Measurements from ENCODE around the gene TRABD2B.

The TRABD2B gene

DNA sequence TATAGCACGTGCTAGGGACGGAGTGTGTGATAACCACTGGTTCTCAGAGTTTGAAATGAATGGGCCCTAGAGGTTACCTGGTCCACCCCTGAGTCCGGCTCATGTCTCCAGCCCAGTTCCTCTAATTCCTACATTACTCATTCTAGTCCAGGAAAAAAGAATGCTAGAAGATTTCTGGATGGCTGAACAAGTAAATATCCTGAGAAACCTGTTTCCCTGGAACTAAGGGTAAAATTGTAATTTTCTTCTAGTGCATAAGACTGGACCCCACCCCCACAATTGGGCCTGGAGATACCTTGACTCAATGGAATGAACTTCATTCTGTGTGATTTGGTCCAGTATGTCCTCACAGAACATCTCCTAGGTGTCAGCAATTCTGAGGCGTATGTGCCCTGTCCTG is 208.4 kb downstream of the TRABD2B start:
- no peak for DNase-seq

DNA sequence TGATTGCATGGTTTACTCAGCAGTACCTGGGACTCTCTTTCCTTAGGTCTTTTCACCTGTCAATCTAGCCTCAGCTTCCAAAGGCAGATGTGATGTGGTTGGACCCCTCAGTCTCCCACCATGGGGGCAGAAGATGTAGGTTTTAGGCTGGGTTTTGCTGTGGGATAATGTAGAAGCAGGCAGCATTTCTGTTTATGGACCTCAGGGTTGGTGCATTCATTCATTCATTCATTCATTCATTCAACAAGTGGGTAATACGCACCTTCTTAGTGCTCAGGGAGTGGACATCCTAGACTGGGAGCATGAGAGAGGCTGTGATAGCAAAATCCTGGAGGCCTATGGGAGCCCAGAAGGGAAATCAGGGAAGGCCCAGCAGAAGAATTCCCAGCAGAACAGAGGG is 209.6 kb downstream of the TRABD2B start:
- no peak for DNase-seq

DNA sequence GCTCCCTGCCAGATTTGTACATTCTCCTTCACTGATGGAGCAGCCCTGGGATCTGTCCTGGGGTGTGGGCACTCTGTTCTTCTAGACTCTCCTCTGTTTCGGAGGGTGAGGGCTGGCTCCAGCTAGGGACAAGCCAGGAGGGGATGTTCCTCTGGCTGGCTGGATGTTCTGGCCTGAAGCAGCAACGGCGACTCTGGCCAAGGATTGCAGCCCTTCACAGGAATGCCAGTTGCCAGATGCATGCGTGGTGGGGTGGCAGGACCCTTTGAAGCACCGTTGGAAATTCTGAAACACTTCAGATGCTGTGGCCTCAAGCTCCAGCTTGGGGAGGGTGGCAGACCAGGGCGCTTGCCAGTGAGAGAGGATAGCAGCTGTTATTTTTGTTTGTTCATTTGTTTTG is 210.9 kb downstream of the TRABD2B start:
- no peak for DNase-seq

DNA sequence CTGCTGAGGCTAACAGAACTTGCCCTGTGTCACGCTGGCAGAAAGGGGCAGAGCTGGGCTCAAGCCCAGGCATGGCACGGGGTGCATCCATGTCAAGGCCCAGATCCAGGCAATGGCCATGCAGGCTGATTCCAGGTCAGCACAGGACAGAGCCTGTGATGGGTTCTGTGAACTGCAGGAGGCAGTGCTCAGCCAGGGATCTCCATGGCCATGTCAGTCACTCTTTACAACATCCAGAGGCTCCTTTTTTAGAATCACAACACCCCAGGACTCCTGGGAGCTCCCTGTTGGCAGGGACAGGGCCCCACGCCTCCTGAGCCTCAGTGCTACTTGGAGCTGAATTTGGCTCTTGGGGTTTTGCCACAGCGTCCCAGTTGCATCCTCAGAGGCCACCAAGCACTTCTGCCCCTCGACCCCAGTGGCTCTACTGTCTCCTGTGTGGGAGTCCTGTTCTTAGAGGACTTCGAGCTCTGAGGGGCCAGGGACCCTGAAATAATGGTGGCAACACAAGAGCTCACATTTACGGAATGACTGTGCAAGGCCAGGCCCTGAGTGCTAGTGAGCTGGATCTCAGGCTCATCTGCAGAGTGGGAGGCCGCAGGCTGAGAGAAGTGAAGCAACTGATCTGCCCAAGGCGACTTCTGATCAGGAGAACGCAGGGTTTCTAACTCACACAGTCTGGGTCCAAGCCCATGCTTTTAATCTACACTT is 211.5 kb downstream of the TRABD2B start:
- no peak for DNase-seq

DNA sequence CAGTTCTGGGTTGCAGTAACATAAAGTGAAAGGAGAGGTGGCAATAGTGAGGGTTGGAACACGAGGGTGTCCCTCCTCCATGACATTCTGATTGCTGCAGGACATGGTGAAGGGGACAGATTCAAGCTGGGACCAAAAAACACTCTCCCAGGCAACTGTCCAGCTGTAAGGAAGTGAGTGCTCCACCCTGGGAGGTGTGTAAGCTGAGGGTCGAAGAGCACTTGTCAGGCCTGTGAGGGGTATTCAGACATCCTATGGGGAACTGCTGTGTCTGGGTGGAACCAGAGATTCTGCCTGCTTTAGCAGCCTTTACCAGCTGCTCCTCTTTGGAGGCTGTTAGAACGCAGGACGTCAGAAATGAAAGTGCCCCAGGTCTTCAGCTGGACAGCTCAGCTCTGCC is 212.1 kb downstream of the TRABD2B start:
- DNase-seq, result no peak

DNA sequence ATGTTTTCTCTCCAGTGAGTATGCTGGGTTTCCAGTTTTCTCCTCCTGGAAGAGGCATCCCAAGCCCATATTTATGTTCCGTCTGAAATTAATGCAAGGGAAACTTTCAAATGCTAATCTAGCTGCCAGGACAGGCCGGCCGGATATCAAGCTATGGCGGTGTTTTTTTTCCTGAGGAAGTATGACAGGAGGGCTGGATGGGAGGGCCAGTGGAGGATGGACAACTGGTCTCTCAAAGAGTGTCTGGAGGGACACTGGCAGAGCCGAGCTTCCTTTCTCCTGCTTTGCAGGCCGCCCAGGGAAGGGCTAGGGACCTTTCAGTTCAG is 212.7 kb downstream of the TRABD2B start:
- DNase-seq, result no peak

DNA sequence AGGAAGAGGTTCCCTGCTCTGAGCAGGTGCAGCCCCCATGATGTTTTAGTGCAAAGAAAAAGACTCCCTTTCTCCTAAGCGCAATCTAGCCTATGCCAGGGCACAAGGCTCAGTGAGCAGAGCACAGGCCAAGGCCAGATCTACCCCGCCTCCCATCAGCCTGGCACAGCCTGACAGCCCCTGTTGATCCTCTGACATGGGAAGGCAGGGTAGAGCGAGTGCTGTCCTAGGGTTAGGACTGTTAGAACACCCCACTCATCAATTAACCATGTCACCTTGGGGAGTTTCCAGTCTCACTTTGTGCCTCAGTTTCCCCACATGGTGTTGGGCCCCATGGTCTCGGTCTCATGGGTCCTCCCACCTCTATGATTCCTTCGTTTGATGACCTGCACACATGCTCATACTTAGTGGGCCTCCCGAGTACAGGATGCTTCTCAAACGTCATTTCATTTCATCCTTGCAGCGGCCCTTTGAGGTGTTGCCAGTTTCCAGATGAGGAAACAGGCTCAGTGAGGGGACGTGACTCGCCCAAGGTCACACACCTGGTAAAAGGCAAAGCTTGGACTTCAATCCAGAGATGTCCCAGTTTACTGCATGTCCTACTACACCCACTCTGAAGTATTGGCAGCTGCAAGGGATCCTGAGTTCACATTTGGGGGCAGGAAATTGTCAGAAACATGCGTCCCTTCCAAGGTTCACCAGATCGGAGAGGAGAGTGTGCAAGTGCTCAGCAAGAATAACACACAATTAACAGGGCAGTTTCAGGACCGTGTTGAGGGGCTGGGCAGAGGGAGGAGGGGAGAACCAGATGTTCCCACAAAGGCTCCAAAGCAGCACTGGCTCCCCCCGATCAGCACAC is 213.3 kb downstream of the TRABD2B start:
- DNase-seq, result no peak

DNA sequence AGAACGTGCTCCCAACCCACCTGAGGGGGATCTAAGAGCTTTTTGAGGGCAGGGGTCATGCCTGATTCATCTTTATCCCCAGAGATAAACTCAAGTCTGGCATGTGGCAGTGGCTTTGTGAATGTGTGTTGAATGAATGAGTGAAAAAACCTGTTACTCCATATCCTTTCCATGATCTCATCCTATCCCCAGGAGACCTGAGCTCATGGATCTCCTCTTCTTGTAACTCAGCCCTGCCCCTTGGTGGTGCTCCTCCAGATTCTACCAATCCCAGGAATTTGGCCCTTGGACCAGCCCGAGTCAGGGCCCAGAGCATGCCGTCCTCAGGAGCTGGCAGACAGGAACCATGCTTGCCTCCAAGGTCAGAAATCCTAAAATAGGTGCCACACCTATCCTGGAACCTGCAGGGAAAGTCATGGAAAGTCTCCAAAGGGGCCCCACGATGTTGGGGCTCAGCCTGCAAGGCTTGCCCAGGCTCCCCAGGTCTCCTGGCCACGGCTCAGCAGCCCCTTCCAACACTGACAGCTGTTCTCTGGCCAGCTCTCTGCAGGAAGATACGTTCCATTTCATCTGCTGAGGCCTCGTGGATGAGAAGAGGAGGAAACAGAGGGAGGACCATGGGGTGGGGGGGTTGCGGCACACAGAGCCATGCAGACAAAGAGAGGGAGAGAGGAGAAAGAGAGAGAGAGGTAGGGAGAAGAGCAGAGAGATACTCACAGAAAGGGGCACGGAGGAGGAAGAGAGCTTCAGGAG is 214.6 kb downstream of the TRABD2B start:
- DNase-seq, result no peak

DNA sequence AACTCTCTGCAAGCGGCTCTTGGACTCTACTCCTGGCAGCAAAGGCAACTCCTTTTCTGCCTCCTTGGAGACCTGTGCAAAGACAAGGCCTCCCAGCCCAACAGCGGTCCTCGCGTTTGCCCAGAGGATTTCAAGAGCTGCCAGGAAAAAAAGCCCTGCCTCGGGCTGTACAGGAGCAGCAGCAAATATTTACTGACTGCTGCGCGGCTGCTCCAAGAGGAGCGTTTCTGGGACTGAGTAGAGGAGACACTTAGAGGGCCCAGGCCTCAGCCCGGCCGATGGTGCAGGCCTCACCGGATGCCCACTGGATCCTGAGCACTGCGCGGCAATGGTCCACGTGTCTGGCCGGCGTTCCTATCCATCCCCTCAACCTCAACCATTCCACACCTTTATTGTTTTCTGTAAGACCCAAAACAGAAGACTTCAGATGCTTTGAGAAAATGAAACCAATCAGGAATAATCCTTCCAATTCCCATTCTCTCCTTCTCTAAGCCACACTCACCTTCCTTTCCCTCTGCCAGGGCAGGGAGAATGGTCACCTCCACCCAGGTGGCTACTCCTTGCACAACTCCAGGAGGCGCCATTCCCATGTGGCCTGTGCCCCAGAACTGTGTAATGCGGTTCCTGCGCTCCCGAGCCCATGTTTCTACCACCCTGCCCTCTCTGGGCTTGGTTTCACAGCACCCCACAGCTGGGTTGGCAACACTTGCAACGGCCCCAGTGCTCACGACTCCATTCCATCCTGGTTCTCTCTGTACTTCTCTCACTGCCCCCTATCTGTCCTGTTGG is 215.8 kb downstream of the TRABD2B start:
- no peak for DNase-seq

DNA sequence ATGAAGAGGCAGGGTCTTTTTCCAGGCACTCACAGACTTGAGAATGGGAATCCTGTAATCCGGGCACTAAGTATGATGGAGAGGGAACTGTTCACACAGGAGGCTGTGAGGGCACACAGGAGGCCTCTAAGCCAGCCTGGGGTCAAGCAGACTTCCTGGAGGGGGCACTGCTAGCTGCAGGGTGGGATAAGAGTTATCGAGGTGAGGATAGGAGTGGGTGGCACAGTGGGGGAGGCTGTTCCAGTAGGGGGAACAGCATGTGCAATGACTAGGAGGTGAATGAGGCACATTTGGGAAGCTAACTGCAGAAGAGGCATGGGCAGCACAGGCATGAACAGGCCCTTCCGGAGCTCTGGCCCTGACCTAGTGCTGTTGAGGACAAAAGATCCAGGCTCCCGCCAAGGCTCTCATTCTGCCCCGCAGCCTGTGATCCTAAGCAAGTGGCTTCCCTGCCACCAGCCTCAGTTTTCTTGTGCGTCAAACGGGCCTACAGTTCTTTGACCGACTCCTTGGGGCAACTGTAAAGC is 216.7 kb downstream of the TRABD2B start:
- no peak for DNase-seq

DNA sequence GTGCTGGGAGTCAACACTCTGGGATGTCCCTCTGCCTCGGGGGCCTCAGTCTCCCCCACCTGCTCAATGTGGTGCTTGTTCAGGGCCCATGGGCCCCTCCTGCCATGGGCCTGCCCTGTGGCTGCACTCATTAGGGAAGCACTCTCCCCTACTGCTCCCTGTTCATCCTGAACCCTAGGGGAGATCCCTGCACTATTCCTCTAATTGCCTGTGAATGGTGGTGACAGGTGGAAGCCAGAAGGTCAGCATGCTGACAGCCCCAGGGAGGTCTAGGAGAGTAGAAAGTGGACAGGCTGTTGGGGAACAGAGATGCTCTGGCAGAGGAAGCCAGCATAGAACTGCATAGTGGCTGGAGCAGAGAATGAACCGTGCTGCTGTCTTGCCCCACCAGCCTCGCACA is 217.6 kb downstream of the TRABD2B start:
- DNase-seq, result no peak

DNA sequence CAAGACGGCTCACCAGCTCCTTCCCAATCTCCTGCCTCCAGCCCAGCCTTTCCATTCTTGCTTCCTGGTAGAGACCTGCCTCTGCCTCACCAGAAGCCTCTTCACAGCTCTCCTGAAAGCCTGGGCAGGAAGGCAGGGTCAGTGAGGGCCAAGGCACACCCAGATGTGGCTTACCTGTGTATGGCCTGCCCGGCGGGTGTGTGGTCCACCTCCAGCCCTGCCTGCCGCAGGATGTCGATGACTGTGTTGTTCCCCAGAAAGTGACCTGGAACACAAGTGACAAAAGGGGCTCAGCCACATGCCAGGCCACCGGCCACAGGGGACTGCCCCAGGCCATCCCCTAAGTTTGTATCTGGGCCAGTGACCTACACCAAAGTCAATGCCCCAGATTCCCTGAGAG is 218.9 kb downstream of the TRABD2B start:
- DNase-seq, result no peak

DNA sequence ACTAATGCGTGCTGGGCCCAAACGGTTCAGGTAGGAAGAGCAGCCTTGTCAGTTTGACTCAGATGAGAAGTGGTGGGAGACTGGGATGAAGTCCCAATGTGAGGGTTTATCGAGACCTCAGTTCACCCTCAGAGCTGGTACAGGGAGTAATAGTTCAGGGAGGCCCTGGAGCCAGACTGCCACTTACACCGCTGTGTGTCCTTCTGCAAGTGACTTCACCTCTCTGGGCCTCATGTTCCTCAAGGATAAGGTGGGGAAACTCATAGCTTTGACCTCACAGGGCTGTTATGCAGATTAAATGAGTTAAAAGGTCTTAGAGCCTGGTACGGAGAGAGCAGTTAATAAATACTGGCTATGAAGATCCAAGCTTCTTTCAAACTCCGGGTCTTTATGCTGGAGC is 219.9 kb downstream of the TRABD2B start:
- DNase-seq, result no peak

DNA sequence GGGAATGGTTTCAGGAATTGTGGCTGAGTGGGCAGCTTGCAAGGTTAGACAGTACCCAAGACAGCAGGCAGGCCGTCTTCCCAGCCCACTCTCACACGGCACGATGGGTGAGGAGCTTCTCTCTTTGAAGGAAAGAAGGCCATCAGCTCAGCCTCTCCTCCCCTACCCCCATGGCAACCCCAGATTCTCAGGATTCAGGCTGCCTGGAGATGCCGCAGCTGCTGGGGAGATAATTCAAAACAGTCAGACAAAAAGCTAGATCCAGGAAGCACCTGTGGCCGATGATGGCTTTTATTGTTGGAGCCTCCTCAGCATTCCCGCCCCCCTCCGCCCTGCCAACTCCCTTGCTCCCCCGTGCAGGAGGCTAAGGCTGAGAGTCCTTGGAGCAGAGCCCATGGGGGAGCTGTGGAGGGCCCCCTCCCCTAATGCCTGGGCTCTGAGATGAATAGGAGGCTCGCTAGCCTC is 220.5 kb downstream of the TRABD2B start:
- DNase-seq, result no peak

DNA sequence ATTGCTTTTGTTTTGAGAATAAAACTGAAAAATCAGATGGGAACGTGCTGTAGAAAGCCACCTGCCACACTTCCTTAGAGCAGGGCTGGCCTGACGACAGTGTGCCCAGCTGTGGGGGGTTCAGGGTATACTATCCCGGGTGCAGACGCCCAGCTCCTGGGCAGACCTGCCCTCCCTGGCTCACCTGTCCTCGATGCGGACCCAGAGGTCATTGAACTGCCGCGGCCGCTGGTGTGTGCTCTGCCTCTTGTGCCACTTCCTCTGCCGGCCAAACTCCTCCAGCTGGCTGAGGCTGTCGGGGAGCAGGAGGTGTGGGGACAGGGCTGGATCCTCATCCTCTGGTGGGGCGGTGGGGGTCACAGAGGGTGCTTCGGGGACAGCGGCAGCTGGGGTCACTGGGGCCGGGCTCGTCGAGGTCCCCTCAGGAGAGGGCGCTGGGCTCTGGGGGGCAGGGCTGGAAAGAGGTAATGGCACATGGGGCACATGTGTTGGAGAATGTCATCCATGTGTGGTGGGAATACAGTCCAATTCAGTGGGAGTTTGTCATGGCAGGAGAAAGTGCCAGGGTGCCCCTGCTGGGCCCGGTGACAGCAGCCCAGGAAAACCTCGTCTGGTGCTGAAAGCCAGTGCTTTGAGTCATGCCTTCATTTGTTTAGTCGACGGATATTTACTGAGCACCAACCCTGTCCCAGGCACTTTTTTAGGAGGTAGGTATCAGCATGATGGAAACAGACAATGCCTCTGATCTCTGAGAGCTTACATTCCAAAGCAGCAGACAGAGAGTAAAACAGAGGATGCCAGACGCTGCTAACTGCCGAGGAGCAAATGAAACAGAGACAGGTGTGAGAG is 222.0 kb downstream of the TRABD2B start:
- DNase-seq, result no peak

DNA sequence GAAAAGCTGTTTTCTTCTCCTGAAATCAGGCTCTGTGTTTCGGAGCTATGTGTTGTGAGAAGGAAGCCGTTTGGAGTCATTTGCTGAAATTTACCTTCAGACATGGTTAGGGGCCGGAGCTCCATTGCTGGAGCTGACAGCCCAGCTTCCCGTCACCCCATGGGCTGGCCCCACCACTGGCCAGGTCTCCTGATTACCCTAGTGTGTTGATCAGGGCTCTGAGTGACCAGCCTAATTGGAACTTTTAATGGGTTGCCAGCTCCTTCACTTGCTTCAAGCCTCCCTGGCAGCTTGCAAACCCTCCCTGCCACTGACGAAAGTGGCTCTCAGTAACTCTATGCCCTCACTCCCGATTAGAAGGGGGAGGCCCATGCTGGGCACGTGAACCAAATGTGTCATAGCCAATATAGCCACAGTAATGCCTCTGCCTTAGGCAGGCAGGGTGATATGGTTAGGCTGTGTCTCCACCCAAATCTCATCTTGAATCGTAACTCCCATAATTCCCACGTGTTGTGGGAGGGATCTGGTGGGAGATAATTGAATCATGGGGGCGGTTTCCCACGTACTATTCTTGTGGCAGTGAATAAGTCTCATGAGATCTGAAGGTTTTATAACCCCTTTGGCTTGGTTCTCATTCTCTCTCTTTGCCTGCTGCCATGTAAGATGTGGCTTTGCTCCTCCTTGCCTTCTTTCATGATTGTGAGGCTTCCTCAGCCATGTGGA is 224.1 kb downstream of the TRABD2B start:
- DNase-seq, result no peak

DNA sequence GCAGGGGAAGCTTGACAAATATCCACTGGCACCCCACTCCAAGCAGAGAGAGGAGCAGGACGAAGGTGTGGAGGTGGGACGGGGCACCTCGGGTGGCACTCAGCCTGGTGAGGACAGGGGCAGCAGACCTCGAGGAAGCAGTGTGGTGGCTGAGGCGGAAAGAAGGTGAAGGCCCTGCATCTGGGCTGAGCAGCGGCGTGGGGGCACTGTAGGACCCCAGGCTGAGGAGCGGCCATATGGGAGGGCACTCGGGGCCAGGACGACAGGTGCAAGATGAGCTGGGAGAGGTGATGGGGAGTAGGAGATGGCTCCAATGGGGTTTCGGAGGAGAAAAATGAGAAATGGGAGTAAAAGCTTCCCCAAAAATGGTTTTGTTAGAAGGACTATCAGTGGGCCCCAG is 224.9 kb downstream of the TRABD2B start:
- DNase-seq, result no peak

DNA sequence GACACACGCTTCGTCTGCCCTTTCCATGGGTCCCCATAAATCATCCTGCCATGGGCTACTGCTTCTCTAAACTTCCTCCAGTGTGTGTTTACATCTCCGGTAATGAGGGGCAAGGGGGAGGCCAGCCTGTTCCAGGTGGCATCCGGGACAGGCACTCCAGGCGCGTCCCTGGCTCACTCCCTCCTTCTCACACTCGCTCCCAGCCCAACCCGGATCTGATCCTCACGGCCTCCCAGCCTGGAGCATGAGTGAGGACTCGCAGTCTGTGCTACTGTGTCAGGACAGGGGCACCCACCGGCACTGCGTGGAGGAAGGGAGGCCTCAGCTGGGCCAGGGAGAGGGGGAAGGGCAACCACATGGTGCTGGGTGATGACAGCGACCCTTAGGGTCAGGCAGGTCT is 225.4 kb downstream of the TRABD2B start:
- no peak for DNase-seq

DNA sequence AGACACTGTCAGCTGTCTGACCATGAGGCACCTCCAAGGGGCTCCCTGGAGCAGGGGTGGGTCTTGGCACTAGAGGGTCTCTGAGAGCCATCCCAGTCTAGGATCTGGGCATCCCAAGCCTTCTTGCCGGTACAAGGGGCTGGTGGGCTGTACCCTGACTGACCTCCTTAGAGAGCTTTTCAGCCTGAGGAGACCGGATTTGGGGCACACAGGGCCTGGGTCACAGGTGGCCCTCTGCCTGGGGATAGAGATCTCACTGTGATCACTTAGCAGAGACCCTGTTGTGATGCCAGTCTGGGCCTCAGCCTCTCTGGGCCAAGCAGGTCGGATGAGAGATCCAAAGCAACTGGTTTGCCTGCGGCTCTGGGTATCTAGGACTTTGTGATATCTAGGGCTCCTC is 227.2 kb downstream of the TRABD2B start:
- DNase-seq, result no peak

DNA sequence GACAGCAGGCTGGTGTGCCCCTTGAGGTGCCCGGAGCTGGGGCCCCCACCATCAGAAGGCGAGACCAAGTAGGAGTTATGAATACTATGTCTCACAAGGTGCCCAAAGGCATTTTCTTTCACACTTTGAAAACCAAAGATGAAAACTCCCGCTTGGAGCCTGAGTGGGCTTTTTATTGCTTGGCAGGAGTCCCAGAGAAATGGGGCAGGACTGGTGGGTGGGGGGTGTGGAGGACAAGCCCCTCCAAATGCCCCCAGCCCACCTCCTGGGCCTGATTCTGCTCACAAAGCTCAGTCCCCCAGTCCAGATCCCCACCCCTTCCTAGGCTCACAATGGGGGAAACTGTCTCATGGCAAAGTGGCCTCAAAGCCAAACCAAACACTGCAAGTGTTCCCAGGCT is 227.9 kb downstream of the TRABD2B start:
- no peak for DNase-seq

DNA sequence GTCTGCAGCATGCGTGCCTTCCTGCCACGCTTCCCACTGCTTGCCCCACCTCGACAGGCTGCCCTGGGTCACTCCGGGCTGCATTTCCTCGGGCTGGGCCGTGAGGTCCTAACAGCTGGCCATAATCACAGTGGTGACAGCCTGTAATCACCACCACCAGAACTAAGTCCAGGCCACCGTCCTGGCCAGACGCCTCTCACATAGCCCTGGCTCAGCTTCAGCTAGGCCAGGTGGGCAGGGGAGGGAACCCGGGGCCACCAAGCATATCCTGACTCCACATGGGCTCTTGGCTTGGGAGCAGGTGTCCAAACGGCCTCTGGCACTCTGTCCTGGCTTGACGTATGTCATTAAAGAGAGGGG is 229.5 kb downstream of the TRABD2B start:
- DNase-seq, result no peak
